PC-9 (cell line): Measurements from ENCODE around the gene HYAL4.

Source experiments
- CTCF ChIP-seq: fragments of 200-600 bp; sonication (generic); conservative IDR thresholded peaks from 2 replicates; pipeline ENCODE4 v1.6.1; 2017; ENCODE audit warnings: mixed run types, antibody characterized with exemption, mild to moderate bottlenecking, moderate library complexity
- EZH2 ChIP-seq: fragments of 200-600 bp; sonication (generic); IDR thresholded peaks from 2 replicates; pipeline ENCODE4 v1.8.0; 2017; ENCODE audit warnings: antibody characterized with exemption, low read depth

- no peak for TF ChIP-seq CTCF
- no peak for TF ChIP-seq EZH2
Measured at GRCh38 chr7:123816916-123817315, 28.1 kb upstream of the HYAL4 start.
